ENCODE measurements around the gene MAMDC4. TPM values are rescaled to one million over a fixed set of nuclear protein-coding genes. Genes with fewer than 3 reads are reported as not detected.

MAMDC4 gene
- total RNA-seq, 2 experiments from 2014 or later: 18.5 to 19.1 TPM

GRCh38 chr9:136906266-136906665 lies 54.1 kb downstream of the MAMDC4 start:
- intact Hi-C loops (cut with micrococcal nuclease): no loop called here
- H3K4me1 Mint-ChIP-seq (ENCODE audit: low read depth): peaks cover 30% of the 10 kb centered on the region
- no peaks in the 10 kb centered on the region for H3K9me3 Mint-ChIP-seq
- peak overlapping the region; percentile 41 for H3K27ac Mint-ChIP-seq
- no peak for TF ChIP-seq CTCF (IDR thresholded peaks at IDR 0.05)
- POLR2A ChIA-PET: no interaction called here
- no peak overlapping the region for H3K4me3 Mint-ChIP-seq
- peaks cover 56% of the 10 kb centered on the region for H3K36me3 Mint-ChIP-seq (ENCODE audit: low read depth)
- no peaks in the 10 kb centered on the region for H3K27me3 Mint-ChIP-seq
- ATAC-seq (no peak), DNase-seq (peak; percentile 28)
- CTCF ChIA-PET: no interaction called here

GRCh38 chr9:136907011-136907914 lies 55.1 kb downstream of the MAMDC4 start:
- intact Hi-C loops (cut with micrococcal nuclease): no loop called here
- no peak for TF ChIP-seq CTCF (IDR thresholded peaks at IDR 0.05)
- ChIA-PET CTCF (interaction anchor here (1.1 kb wide), 1 partner anchor 128 kb away, joined by 3 read pairs; no protein-coding TSS in a partner anchor), POLR2A (no interaction called here)
- peaks cover 48% of the 10 kb centered on the region for H3K36me3 Mint-ChIP-seq (ENCODE audit: low read depth)
- DNase-seq (no peak), ATAC-seq (no peak)
- H3K27me3 Mint-ChIP-seq: no peaks in the 10 kb centered on the region
- H3K4me3 Mint-ChIP-seq: no peak overlapping the region
- H3K9me3 Mint-ChIP-seq: no peaks in the 10 kb centered on the region
- no peak overlapping the region for H3K27ac Mint-ChIP-seq
- peaks cover 20% of the 10 kb centered on the region for H3K4me1 Mint-ChIP-seq (ENCODE audit: low read depth)

Small RNA genes lying within 50 kb of the gene (microRNA-seq; reads per million reads assigned to microRNA genes)
- gene MIR4292 (ENCODE audit: borderline microRNAs expressed, borderline replicate concordance) (not detected), gene MIR4479 (ENCODE audit: borderline microRNAs expressed, borderline replicate concordance) (5.4 reads per million, percentile 22 among the genes with 10 or more reads in this experiment)

Other genes starting within 250 kb of the MAMDC4 start
- gene EGFL7, start 189.4 kb upstream of the MAMDC4 start, total RNA-seq: 1 to 10 TPM; 1.1 to 1.6 TPM
- 10 to 100 TPM; 11.3 to 11.8 TPM for gene AGPAT2, start 164.9 kb upstream of the MAMDC4 start, total RNA-seq
- gene DIPK1B, start 139.8 kb upstream of the MAMDC4 start, total RNA-seq: under 1 TPM in 1 of 2 experiments, not detected in 1; 0.14 TPM
- 1 to 10 TPM; 2.6 to 3.2 TPM for gene LCN10, start 109.4 kb upstream of the MAMDC4 start, total RNA-seq
- not detected for gene LCN6, start 103.8 kb upstream of the MAMDC4 start, total RNA-seq
- gene LCN8, start 94.1 kb upstream of the MAMDC4 start, total RNA-seq: not detected
- gene LCN15, start 87.8 kb upstream of the MAMDC4 start, total RNA-seq: not detected
- gene TMEM141, start 61.0 kb upstream of the MAMDC4 start, total RNA-seq: 10 to 100 TPM; 50.6 to 51.1 TPM
- under 1 TPM; 0.20 to 0.34 TPM for gene CCDC183, start 56.0 kb upstream of the MAMDC4 start, total RNA-seq
- 10 to 100 TPM; 85.6 to 86.6 TPM for gene RABL6, start 44.4 kb upstream of the MAMDC4 start, total RNA-seq
- 1 to 10 TPM; 5.8 to 6.4 TPM for gene AJM1, start 9.9 kb upstream of the MAMDC4 start, total RNA-seq
- 100 to 1,000 TPM; 123 to 124 TPM for gene PHPT1, start 2.9 kb upstream of the MAMDC4 start, total RNA-seq
- 100 to 1,000 TPM; 254 to 270 TPM for gene EDF1, start 14.0 kb downstream of the MAMDC4 start, total RNA-seq
- 10 to 100 TPM; 34.8 to 40.5 TPM for gene TRAF2, start 34.2 kb downstream of the MAMDC4 start, total RNA-seq
- gene FBXW5, start 92.4 kb downstream of the MAMDC4 start, total RNA-seq: 10 to 100 TPM; 53.4 to 54.0 TPM
- gene C8G, start 92.9 kb downstream of the MAMDC4 start, total RNA-seq: under 1 TPM in 1 of 2 experiments, not detected in 1; 0.83 TPM
- gene LCN12, start 99.9 kb downstream of the MAMDC4 start, total RNA-seq: 1 to 10 TPM; 1.3 to 2.1 TPM
- gene PTGDS, start 125.2 kb downstream of the MAMDC4 start, total RNA-seq: not detected
- not detected for gene LCNL1, start 130.6 kb downstream of the MAMDC4 start, total RNA-seq
- 10 to 100 TPM; 60.5 to 61.8 TPM for gene PAXX, start 140.1 kb downstream of the MAMDC4 start, total RNA-seq
- gene CLIC3, start 144.2 kb downstream of the MAMDC4 start, total RNA-seq: not detected
- 10 to 100 TPM; 11.8 to 16.2 TPM for gene ABCA2, start 175.9 kb downstream of the MAMDC4 start, total RNA-seq
- under 1 TPM in 1 of 2 experiments, not detected in 1; 0.09 TPM for gene FUT7, start 179.7 kb downstream of the MAMDC4 start, total RNA-seq
- gene NPDC1, start 193.8 kb downstream of the MAMDC4 start, total RNA-seq: 10 to 100 TPM; 18.2 to 21.2 TPM
- gene ENTPD2, start 201.7 kb downstream of the MAMDC4 start, total RNA-seq: not detected
- gene SAPCD2, start 218.2 kb downstream of the MAMDC4 start, total RNA-seq: 10 to 100 TPM; 13.5 to 13.7 TPM
- 10 to 100 TPM; 49.8 to 50.1 TPM for gene UAP1L1, start 225.2 kb downstream of the MAMDC4 start, total RNA-seq
- gene MAN1B1, start 234.6 kb downstream of the MAMDC4 start, total RNA-seq: 10 to 100 TPM; 31.1 to 33.2 TPM